H9 (cell line): ENCODE data around the gene BAMBI. TPM values are rescaled to one million over a fixed set of nuclear protein-coding genes. Genes with fewer than 3 reads are reported as not detected.

Source experiments
- DNase-seq: peaks from one replicate; pipeline ENCODE4 v3.0.0-alpha.2; 2017
- H2AFZ ChIP-seq: one replicate; pipeline ENCODE4 v1.6.1; 2013; ENCODE audit warnings: mild to moderate bottlenecking, low read length, control low read depth, moderate library complexity
- H2AK5ac ChIP-seq: 2 replicates; pipeline ENCODE4 v1.6.1; 2013; ENCODE audit warnings: low read length, control low read depth, mixed read lengths; ENCODE audit not compliant: insufficient read length
- H2BK120ac ChIP-seq: one replicate; pipeline ENCODE4 v1.6.1; 2013; ENCODE audit warnings: low read depth, mild to moderate bottlenecking, low read length, control low read depth, inconsistent platforms; ENCODE audit not compliant: poor library complexity, severe bottlenecking
- H2BK12ac ChIP-seq: 2 replicates; pipeline ENCODE4 v1.6.1; 2013; ENCODE audit warnings: low read length, control low read depth, mixed read lengths, low read depth; ENCODE audit not compliant: insufficient read length
- H2BK15ac ChIP-seq: 2 replicates; pipeline ENCODE4 v1.6.1; 2013; ENCODE audit warnings: low read depth, low read length, control low read depth
- H2BK20ac ChIP-seq: one replicate; pipeline ENCODE4 v1.6.1; 2013; ENCODE audit warnings: low read depth, mild to moderate bottlenecking, low read length, control low read depth, inconsistent platforms; ENCODE audit not compliant: poor library complexity, severe bottlenecking
- H2BK5ac ChIP-seq: 2 replicates; pipeline ENCODE4 v1.6.1; 2013; ENCODE audit warnings: low read length, control low read depth, mixed read lengths; ENCODE audit not compliant: insufficient read length
- H3K14ac ChIP-seq: 2 replicates; pipeline ENCODE4 v1.6.1; 2013; ENCODE audit warnings: low read length, control low read depth; ENCODE audit not compliant: insufficient read depth
- H3K18ac ChIP-seq: 2 replicates; pipeline ENCODE4 v1.6.1; 2013; ENCODE audit warnings: low read depth, mild to moderate bottlenecking, mixed read lengths, low read length, control low read depth; ENCODE audit not compliant: insufficient read length
- H3K23ac ChIP-seq: 2 replicates; pipeline ENCODE4 v1.6.1; 2013; ENCODE audit warnings: low read length, control low read depth, mixed read lengths, low read depth; ENCODE audit not compliant: insufficient read length
- H3K23me2 ChIP-seq: 2 replicates; pipeline ENCODE4 v1.6.1; 2013; ENCODE audit warnings: low read depth, mild to moderate bottlenecking, mixed read lengths, low read length, control low read depth; ENCODE audit not compliant: insufficient read length, poor library complexity, severe bottlenecking
- H3K27ac ChIP-seq: 2 replicates; pipeline ENCODE4 v1.5.1; 2013; ENCODE audit warnings: low read length, control low read depth, mixed read lengths, low read depth; ENCODE audit not compliant: insufficient read length
- H3K27me3 ChIP-seq: 2 replicates; pipeline ENCODE4 v1.6.1; 2013; ENCODE audit warnings: low read length, control low read depth, inconsistent platforms; ENCODE audit not compliant: insufficient read depth
- H3K4ac ChIP-seq: 2 replicates; pipeline ENCODE4 v1.6.1; 2013; ENCODE audit warnings: low read depth, mild to moderate bottlenecking, control low read depth, inconsistent platforms, low read length, moderate library complexity
- H3K4me1 ChIP-seq: 2 replicates; pipeline ENCODE4 v1.6.1; 2013; ENCODE audit warnings: low read length, control low read depth, inconsistent platforms; ENCODE audit not compliant: insufficient read depth
- H3K4me2 ChIP-seq: 2 replicates; pipeline ENCODE4 v1.6.1; 2013; ENCODE audit warnings: low read length, control low read depth, mixed read lengths; ENCODE audit not compliant: insufficient read length, insufficient read depth
- H3K56ac ChIP-seq: 2 replicates; pipeline ENCODE4 v1.6.1; 2013; ENCODE audit warnings: low read depth, mild to moderate bottlenecking, mixed read lengths, low read length, control low read depth; ENCODE audit not compliant: insufficient read length
- H3K79me1 ChIP-seq: 2 replicates; pipeline ENCODE4 v1.6.1; 2013; ENCODE audit warnings: low read depth, mild to moderate bottlenecking, moderate library complexity, low read length, control low read depth, inconsistent platforms; ENCODE audit not compliant: insufficient read depth, poor library complexity, severe bottlenecking
- H3K79me2 ChIP-seq: 2 replicates; pipeline ENCODE4 v1.6.1; 2013; ENCODE audit warnings: low read length, control low read depth, inconsistent platforms; ENCODE audit not compliant: insufficient read depth
- H3K9ac ChIP-seq: 2 replicates; pipeline ENCODE4 v1.6.1; 2013; ENCODE audit warnings: low read length, control low read depth, mixed read lengths; ENCODE audit not compliant: insufficient read length; ENCODE audit errors: extremely low read depth
- H3K9me3 ChIP-seq: one replicate; pipeline ENCODE4 v1.6.1; 2013; ENCODE audit warnings: low read depth, low read length, inconsistent platforms; ENCODE audit not compliant: control insufficient read depth
- H3T11ph ChIP-seq: one replicate; pipeline ENCODE4 v1.6.1; 2013; ENCODE audit warnings: mild to moderate bottlenecking, low read length, control low read depth, inconsistent platforms
- H4K20me1 ChIP-seq: one replicate; pipeline ENCODE4 v1.6.1; 2013; ENCODE audit not compliant: control insufficient read depth, insufficient read length, insufficient read depth
- H4K5ac ChIP-seq: 2 replicates; pipeline ENCODE4 v1.6.1; 2013; ENCODE audit warnings: low read depth, mild to moderate bottlenecking, mixed read lengths, low read length, control low read depth; ENCODE audit not compliant: insufficient read length
- H4K8ac ChIP-seq: replicated peaks from 2 replicates; pipeline ENCODE4 v1.6.1; 2013; ENCODE audit warnings: low read length, control low read depth, mixed read lengths, low read depth; ENCODE audit not compliant: insufficient read length
- H4K91ac ChIP-seq: 2 replicates; pipeline ENCODE4 v1.6.1; 2013; ENCODE audit warnings: low read depth, mild to moderate bottlenecking, moderate library complexity, mixed read lengths, low read length, control low read depth; ENCODE audit not compliant: insufficient read length
- H3K27ac Mint-ChIP-seq, 3 experiments: 2 replicates in 2 of 3; 3 replicates in 1 of 3; pipeline ENCODE4 v1.8.0; 2020 to 2021; ENCODE audit warnings: mixed read lengths in 3 of 3, mild to moderate bottlenecking in 1 of 3, moderate library complexity in 1 of 3
- H3K27me3 Mint-ChIP-seq: 2 replicates; pipeline ENCODE4 v1.8.0; 2021; ENCODE audit warnings: low read depth, mild to moderate bottlenecking, moderate library complexity, mixed read lengths
- H3K36me3 Mint-ChIP-seq, 3 experiments: 2 replicates in 2 of 3; 3 replicates in 1 of 3; pipeline ENCODE4 v1.8.0; 2020 to 2021; ENCODE audit warnings: low read depth in 3 of 3, mixed read lengths in 3 of 3; ENCODE audit not compliant: insufficient read depth in 1 of 3
- H3K4me1 Mint-ChIP-seq, 2 experiments: 2 replicates each; pipeline ENCODE4 v1.8.0; 2020; ENCODE audit warnings: mixed read lengths in 2 of 2
- H3K4me3 Mint-ChIP-seq, 2 experiments: 2 replicates in 1 of 2; 3 replicates in 1 of 2; pipeline ENCODE4 v1.8.0; 2020 to 2021; ENCODE audit warnings: mild to moderate bottlenecking in 2 of 2, mixed read lengths in 2 of 2, moderate library complexity in 1 of 2
- H3K9me3 Mint-ChIP-seq, 2 experiments: 2 replicates in 1 of 2; 3 replicates in 1 of 2; pipeline ENCODE4 v1.8.0; 2020; ENCODE audit warnings: mild to moderate bottlenecking in 2 of 2, mixed read lengths in 2 of 2, moderate library complexity in 1 of 2
- CTCF ChIP-seq: fragments of 200-600 bp; sonication (generic); conservative IDR thresholded peaks from 3 replicates; pipeline ENCODE4 v1.8.0; 2021; ENCODE audit warnings: antibody characterized with exemption, mild to moderate bottlenecking
- WGBS: extraction: QIAGEN DNeasy Blood & Tissue Kit; methylation state at CpG from one replicate; pipeline ENCODE4 v1.1.7; 2013; ENCODE audit warnings: missing lambda C conversion rate, low lambda C conversion rate, mixed read lengths; ENCODE audit not compliant: insufficient read length; ENCODE audit errors: extremely low coverage; 5-methylcytosine and 5-hydroxymethylcytosine counted together
- total RNA-seq: library from RNA; stranded (reverse); gene quantifications from 2 replicates; pipeline ENCODE4 v1.2.1, GENCODE V29; 2021

BAMBI gene
- total RNA-seq, 1 experiment from 2014 or later, result 16.8 TPM

- Histone ChIP-seq H3K79me2 (no peaks in the 10 kb centered on the region), H4K91ac (no peak overlapping the region), H2BK5ac (no peak overlapping the region), H3K4me1 (no peaks in the 10 kb centered on the region), H3K23me2 (no peaks in the 10 kb centered on the region), H4K8ac (no peak overlapping the region), H4K5ac (no peak overlapping the region), H3K79me1 (no peaks in the 10 kb centered on the region), H3K27me3 (no peaks in the 10 kb centered on the region), H2AFZ (no peak overlapping the region), H2BK120ac (no peak overlapping the region), H4K20me1 (no peaks in the 10 kb centered on the region), H3K4ac (no peak overlapping the region), H2BK20ac (no peak overlapping the region), H2BK15ac (no peak overlapping the region), H3K23ac (no peak overlapping the region), H2BK12ac (no peak overlapping the region), H3K14ac (no peak overlapping the region), H3K9me3 (no peaks in the 10 kb centered on the region), H3K9ac (no peak overlapping the region), H3K27ac (no peak overlapping the region), H2AK5ac (no peak overlapping the region), H3T11ph (no peak overlapping the region), H3K4me2 (no peak overlapping the region), H3K56ac (no peak overlapping the region), H3K18ac (no peak overlapping the region)
- Mint-ChIP-seq H3K4me3 (no peak overlapping the region), H3K4me1 (no peaks in the 10 kb centered on the region), H3K27me3 (no peaks in the 10 kb centered on the region), H3K9me3 (peaks cover 8 to 11% of the 10 kb centered on the region in 2 experiments; a peak in 4 of 5 replicates), H3K27ac (no peak overlapping the region), H3K36me3 (no peaks in the 10 kb centered on the region)
- WGBS, result no CpG with 5 or more reads among the region's 5 CpGs
- no peak for TF ChIP-seq CTCF
- no peak for DNase-seq
Observed at GRCh38 chr10:28644647-28645046, 32.7 kb upstream of the BAMBI start.
